Stimulated activated CD8-positive, alpha-beta memory T cell treated with anti-CD3 and anti-CD28 coated beads, Interleukin-4, amount 100 ng/mL, for 1 hour (primary cell): Measurements from ENCODE around the gene VAC14.

Experiments
- DNase-seq, 2 donors: peaks; one replicate each; pipeline ENCODE4 v3.0.0-alpha.2; 2020; ENCODE audit warnings: low read depth in 2 of 2, low spot score in 1 of 2

The VAC14 gene

DNA sequence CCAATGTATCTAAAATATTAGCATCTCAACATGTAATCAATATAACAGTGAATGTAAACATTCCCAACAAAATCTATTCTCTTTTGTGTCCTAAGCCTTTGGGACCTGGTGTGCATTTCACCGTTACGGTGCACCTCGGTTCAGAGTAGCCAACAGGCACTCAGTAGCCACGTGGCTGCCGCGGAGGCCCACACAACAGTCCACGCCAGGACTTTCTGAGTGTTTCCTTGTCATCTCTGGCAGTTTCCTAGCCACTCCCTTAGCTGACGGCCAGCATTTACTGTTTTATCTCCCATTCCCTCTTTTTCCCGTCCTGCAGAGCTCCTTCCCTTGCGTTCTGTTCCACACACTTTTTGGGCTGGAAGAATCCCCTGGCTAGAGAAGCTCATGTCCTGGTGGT lies 36.3 kb downstream of the VAC14 start:
- no peak for DNase-seq

- no peak for DNase-seq
Observed at GRCh38 chr16:70760221-70760620, 40.7 kb downstream of the VAC14 start.

DNA sequence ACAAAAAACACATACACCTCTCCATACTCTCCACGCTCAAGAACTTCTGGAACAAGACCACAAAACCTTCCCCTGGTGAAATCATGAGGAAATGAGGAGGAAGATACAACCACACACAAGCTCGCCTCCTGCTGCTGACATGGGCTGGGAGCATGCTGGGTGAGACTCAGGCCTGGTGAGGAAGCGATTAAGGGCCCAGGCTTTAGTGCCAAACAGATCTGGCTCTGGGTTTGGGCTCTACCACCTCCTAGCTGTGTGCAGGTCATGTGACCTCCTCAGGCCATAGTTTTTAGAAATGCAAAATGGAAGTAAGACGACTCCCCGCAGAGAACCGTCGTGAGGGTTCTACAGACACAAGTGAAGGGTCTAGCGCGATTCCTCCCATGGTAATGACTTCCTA lies 41.3 kb downstream of the VAC14 start:
- no peak for DNase-seq

- DNase-seq, result no peak
Observed at GRCh38 chr16:70758786-70759185, 42.2 kb downstream of the VAC14 start.

DNA sequence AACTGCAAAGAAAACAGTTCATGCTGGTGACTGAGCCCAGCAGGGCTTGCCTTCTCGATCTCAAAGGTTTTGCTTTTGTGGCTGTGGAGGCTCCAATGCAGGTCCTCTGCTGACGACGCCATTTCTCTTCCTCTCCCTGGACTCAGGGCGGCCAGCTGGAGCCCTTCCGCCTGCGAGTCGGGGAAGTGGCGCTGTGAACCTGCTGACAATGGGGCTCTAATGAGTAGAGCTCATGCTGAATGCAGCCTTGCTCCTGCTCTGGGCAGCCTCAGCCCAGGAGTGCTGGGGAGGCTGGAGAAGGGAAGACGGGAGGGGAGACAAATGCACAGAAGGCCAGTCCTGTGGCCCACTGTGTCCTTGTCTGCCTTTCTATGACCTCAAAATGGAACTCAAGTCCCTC lies 43.8 kb downstream of the VAC14 start:
- DNase-seq, result no peak

- no peak for DNase-seq
Observed at GRCh38 chr16:70756071-70756470, 44.9 kb downstream of the VAC14 start.

GRCh38 chr16:70754851-70755600 lies 45.9 kb downstream of the VAC14 start:
- no peak for DNase-seq

DNA sequence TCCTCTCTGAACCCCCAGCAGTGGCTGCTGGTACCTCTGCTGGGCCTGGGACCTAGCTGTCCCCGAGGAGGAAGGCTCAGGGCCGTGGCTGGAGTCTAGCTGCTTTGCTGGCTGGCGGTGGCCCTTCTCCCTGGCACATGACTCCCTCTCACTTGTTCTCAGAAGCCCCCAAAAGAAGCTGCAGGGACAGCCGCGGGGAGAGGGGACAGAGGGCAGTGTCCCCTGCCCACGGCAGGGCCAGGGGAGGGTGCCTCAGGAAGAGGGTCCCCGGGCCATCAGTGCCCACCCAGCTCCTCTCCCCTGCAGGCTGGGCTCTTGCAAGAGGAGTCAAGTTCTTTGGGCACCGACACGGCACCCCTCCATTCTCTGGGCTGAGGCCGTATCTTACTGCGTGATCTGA lies 46.6 kb downstream of the VAC14 start:
- no peak for DNase-seq

DNA sequence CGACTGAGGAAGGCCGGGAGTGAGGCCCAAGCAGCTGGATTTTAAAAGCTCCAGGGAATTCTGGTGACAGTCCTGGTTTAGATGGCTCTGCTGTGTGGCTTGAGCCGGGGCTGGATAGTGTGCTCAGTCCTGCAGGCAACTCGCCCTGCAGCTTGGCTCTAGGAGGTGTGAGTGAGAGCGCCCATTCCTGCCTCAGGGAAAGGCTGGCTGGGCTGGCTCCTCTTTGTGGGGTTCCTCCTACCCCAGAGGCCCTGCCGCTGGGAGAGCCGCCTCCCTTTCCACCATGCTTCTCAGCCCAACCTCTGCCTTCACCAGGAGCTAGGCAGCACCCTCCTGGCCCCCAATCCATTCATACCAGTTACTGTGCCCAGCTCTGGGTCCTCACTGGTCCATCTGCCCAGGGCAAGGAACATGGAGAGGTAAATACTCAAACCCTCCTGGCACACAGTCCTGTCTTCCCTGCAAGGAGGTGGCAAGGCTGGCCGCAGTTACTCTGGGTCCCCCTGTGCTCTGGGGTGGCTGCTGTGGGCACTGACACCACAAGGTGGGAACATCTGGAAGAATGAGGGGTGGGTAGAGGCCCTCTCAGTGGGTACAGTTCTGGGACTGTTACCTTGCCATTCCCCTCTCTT lies 47.1 kb downstream of the VAC14 start:
- no peak for DNase-seq

DNA sequence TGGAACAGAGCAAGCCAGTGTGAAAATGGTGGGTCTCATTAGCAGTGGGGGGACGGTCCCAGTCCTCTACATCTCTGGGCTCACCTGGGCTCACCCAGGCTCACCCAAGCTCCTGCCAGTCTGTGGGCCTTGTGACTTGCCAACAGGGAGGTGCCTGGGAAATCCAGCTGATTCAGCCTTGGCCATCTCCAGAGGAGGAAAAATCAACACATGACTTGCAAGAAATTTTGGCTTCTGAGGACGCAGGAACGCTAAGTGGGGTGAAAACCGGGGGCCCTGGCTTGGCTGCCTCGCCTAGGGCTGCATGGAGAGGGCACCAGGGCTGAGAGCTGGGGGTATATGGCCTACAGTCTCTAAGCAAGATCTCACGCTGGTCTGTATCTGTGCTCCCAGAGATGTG lies 47.7 kb downstream of the VAC14 start:
- no peak for DNase-seq

DNA sequence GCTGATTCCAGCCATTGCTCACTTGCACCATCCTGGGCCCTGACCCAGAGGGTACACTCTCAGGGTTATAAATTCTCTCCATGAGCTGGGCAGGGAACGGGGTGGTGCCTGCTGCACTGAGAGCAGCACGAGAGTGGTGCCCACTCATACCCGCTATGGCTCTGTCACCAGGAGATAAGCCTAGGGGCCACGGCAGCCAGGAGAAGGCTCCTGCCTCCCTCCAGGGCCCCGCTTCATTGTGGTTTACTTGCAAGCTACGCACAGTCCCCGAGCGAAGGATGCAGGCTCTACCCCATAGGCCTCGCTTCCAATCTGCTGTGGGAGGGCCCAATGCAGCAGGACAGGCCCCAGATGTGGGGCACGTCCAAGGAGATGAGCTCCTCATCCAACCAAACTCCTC lies 48.5 kb downstream of the VAC14 start:
- no peak for DNase-seq

- DNase-seq, result no peak
Observed at GRCh38 chr16:70751593-70751992, 49.4 kb downstream of the VAC14 start.

GRCh38 chr16:70750893-70751467 lies 50.0 kb downstream of the VAC14 start:
- no peak for DNase-seq

DNA sequence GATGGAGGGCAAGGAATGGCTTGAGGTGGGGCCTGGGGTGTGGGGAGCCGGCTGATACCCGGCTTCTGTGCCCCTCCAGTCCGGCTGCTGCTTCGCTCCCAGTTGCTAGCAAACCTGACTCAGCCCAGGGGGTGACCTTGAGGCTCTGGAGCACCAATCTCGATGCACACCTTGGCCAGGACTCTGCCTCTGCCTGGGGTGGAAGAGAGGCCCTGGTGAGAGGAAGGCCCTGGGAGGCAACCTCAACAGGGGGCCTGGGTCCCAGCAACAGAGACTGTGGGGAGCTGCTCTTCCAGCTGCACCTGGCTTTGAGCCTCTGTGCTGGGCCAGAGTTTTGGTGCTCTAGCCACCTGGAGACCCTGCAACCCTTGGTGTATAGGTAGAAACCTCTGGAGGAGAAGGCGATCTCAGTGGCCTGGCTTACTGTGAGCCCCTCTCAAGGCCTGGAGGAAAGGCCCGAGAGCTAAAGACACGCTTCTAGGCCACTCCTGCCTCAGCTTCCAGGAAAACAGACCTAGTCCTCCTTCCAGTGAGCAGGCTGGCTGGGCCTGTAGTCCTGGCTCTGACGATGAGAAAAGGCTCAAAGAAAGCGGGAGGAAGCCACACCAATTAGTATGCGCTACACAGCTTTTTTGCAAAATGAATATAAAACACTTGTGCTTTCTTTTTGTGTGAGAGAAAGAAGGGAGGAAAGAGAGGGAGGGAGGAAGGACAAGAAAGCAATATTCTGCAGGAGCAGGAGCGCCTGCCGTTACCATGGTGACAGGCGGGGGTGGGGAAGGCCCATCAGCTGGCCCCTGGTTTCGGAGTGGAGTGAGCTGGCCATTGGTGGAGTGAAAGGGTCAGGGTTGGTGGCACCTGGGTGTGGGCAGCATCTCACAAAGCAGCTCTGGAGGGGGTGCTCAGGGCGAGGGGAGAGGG lies 51.0 kb downstream of the VAC14 start:
- DNase-seq, result no peak

GRCh38 chr16:70749006-70749678 lies 51.8 kb downstream of the VAC14 start:
- DNase-seq, result no peak

GRCh38 chr16:70747703-70748631 lies 53.0 kb downstream of the VAC14 start:
- DNase-seq, result no peak

DNA sequence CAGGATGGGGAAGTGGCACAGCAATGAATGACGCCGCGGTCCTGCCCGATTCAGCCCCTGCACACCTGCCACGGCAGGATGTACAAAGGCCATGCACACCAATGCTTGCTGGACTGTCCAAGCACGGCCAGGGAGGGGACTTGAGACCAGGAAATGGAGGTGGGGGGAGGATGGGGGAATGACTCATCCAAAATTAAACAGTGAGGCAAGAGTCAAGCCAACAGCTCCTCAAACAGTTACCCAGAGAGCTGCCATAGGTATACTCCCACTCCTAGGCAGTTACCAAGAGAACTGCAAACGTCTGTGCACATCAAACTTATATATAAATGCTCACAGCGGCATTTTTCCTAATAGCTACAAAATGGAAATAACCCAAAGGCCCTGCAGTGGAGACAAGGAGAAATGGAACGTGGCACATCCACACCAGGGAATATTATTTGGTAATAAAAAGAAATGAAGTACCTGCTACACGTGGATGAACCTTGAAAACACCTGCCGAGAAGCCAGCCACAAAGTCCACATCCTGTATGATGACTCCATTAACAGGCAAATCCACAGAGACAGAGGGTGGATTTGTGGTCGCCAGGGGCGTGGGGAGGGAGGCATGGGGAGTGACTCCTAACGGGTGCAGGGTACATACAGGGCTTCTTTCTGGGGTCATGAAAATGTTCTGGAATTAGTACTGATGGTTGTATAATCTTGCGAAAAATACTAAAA lies 54.1 kb downstream of the VAC14 start:
- DNase-seq, result no peak

DNA sequence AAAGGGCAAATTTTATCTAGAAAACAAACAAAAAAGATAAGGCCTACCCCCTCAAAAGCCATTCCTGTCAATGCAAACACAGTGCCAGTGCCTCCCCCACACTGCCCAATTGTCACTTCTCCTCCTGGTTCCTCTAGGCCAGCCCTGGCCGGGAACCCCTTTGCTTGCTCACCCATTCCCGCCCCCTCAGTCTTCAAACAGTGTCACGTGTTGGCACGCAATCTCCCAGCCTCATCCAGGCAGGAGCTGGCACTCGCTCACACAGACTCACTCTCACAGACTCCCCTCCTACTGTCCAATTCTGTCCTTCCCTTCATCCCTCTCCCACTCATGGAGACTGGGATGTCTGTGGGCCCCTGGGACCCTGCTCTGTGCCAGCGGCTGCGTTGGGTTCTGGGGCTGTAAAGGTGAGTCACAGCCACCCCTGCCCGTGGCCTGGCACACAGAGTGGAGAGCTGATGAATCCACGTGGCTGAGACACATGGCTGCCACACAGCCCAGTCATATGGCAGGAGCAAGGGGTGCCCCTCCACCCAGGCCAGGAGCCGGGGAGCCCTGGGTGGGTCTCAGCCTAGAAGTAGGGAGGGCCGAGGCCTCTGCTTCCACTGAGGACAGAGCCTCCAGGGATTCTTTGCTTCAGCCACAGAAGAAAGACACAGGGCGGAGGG lies 54.8 kb downstream of the VAC14 start:
- no peak for DNase-seq

- DNase-seq, result no peak
Observed at GRCh38 chr16:70745536-70746025, 55.4 kb downstream of the VAC14 start.
